NB4 (cell line): ENCODE results near the gene GFRAL.

Experiments
- DNase-seq: peaks from one replicate; pipeline ENCODE4 v3.0.0; 2010; ENCODE audit warnings: low read depth
- H3K4me3 ChIP-seq: one replicate; pipeline ENCODE4 v1.5.1; 2011; ENCODE audit warnings: mild to moderate bottlenecking, low read depth, low read length, moderate library complexity
- MYC ChIP-seq: IDR thresholded peaks from 2 replicates; pipeline ENCODE4 v1.6.1; 2011; ENCODE audit warnings: low read depth, low read length
- POLR2A ChIP-seq: IDR thresholded peaks from 2 replicates; pipeline ENCODE4 v1.6.1; 2011; ENCODE audit warnings: mild to moderate bottlenecking; ENCODE audit not compliant: insufficient read length; ENCODE audit errors: extremely low read depth
- TF ChIP-seq, protein P1 (sequence below): IDR thresholded peaks from 2 replicates; pipeline ENCODE4 v1.6.1; 2011; ENCODE audit warnings: low read depth, low read length
- TF ChIP-seq, protein P2 (sequence below): IDR thresholded peaks from one replicate; pipeline ENCODE4 v1.5.1; 2012; ENCODE audit warnings: low read depth, low read length

Gene GFRAL, protein sequence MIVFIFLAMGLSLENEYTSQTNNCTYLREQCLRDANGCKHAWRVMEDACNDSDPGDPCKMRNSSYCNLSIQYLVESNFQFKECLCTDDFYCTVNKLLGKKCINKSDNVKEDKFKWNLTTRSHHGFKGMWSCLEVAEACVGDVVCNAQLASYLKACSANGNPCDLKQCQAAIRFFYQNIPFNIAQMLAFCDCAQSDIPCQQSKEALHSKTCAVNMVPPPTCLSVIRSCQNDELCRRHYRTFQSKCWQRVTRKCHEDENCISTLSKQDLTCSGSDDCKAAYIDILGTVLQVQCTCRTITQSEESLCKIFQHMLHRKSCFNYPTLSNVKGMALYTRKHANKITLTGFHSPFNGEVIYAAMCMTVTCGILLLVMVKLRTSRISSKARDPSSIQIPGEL

DNA sequence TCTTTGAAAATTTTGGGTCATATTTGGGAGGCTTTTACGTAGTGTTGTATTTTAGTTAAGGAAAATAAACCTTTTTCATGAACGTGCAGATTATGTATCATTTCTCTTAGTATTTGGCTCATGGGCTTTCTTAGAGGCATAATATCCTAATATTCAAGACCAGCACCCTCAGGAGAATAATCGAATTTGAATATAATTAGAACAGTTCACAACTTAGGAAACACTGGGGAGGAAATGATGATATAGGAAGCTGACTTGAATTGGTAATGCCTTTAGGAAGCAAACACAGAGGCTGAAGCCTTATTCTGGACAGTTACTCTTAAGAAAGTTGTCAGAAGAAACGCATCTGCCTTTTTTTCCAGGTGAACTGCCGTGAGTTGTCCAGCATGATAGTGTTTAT is at the start of gene GFRAL:
Gene GFRAL (plus strand): TSS at position 301 of the 400 bp plus-strand sequence. CDS start 86 bp downstream, at position 387.
- no peak for DNase-seq
- no peak within 1 kb of the TSS for H3K4me3 ChIP-seq
- no peak for TF ChIP-seq MYC
- TF ChIP-seq, protein P1, sequence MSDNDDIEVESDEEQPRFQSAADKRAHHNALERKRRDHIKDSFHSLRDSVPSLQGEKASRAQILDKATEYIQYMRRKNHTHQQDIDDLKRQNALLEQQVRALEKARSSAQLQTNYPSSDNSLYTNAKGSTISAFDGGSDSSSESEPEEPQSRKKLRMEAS = no peak
- no peak for TF ChIP-seq POLR2A
- TF ChIP-seq, protein P2, sequence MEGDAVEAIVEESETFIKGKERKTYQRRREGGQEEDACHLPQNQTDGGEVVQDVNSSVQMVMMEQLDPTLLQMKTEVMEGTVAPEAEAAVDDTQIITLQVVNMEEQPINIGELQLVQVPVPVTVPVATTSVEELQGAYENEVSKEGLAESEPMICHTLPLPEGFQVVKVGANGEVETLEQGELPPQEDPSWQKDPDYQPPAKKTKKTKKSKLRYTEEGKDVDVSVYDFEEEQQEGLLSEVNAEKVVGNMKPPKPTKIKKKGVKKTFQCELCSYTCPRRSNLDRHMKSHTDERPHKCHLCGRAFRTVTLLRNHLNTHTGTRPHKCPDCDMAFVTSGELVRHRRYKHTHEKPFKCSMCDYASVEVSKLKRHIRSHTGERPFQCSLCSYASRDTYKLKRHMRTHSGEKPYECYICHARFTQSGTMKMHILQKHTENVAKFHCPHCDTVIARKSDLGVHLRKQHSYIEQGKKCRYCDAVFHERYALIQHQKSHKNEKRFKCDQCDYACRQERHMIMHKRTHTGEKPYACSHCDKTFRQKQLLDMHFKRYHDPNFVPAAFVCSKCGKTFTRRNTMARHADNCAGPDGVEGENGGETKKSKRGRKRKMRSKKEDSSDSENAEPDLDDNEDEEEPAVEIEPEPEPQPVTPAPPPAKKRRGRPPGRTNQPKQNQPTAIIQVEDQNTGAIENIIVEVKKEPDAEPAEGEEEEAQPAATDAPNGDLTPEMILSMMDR = no peak

DNA sequence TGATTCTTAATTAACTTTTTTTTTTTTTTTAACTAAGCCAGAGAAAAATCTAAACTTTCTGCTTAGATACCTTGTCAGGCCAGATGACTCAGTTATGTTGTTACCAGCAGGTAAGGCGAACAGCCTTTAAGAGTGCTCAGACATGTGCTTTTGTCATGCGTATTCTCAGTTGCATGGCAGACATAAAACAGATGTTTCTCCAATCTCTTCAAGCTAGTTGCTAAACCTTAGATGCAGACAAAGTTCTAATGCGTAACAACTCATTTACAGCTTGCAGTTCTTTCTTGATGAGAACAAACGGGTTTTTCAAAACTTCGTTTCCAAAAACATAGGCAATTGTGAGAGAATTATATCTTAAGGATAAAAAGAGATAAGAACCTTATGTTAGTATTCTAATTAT is 49.6 kb upstream of the GFRAL start:
- TF ChIP-seq MYC = no peak
- TF ChIP-seq, protein P1 = no peak
- no peak for TF ChIP-seq POLR2A
- TF ChIP-seq, protein P2 = no peak
- H3K4me3 ChIP-seq = no peak overlapping the region
- no peak for DNase-seq

DNA sequence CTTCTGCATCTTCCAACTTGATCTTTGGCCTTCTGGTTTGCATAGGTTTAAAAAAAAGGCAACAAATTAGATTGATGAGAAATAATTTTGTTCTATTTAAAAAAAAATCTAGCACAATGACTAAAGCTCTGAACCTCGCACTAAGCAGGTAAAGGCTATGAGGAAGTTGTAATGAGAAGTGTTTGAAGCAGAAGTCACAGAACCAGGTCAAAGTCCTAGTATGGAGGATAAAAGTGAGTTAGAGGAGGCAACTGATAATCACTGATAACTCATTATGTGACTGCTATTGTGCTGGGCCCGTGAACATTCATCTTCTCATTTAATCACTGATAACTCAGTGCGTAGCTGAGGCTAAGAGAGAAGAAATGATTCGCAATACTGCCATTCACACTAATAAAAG is 46.1 kb upstream of the GFRAL start:
- no peak for DNase-seq
- TF ChIP-seq, protein P1 = no peak
- TF ChIP-seq, protein P2 = no peak
- no peak for TF ChIP-seq POLR2A
- no peak for TF ChIP-seq MYC
- H3K4me3 ChIP-seq = no peak overlapping the region

DNA sequence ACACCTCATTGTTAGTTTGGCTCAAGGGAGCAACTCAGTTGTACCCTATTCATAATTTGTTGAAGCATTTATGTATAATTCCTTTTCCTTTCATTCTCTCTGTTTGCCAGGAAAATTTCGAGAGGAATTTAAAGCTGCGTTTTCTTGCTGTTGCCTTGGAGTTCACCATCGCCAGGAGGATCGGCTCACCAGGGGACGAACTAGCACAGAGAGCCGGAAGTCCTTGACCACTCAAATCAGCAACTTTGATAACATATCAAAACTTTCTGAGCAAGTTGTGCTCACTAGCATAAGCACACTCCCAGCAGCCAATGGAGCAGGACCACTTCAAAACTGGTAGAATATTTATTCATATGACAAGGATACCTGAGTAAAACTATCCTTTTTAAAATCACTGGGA is 45.2 kb upstream of the GFRAL start:
- H3K4me3 ChIP-seq = no peak overlapping the region
- DNase-seq = no peak
- TF ChIP-seq, protein P2 = no peak
- TF ChIP-seq MYC (no peak), POLR2A (no peak)
- TF ChIP-seq, protein P1 = no peak

DNA sequence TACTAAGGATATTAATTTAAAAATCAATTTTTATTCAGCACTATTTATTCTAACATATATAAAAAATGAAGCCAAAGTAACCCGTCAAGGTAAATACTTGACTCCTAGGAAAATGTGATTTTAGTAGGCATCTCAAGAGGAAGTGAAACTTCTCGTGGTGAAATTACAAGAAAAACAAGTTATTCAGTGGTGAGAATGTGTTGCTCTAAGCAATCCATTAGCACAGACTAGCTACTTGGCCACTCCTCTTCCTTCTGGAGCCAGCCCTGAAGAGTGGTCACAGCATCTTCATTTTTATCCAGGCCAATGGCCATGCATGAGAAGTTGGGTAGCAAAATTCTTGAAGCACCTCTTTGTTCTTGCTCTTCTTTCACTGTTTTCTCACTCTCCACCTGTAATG is 40.4 kb upstream of the GFRAL start:
- TF ChIP-seq POLR2A (no peak), MYC (no peak)
- TF ChIP-seq, protein P2 = no peak
- H3K4me3 ChIP-seq = no peak overlapping the region
- peak; percentile 49 for DNase-seq

DNA sequence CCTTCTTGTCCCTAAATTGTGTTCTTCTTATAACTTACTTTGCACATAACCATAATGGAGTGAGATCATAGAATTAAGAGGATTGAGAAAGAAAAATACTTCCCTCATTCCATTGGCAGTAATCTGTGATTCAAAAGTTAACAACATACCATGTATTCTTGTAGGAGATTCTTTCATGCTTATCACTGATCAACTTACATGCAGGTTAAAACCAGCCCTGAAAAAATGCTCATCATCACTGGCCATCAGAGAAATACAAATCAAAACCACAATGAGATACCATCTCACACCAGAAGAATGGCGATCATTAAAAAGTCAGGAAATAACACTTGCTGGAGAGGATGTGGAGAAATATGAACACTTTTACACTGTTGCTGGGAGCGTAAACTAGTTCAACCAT is 36.5 kb upstream of the GFRAL start:
- no peak overlapping the region for H3K4me3 ChIP-seq
- TF ChIP-seq, protein P1 = no peak
- no peak for DNase-seq
